Esophagus squamous epithelium (tissue), 4 donors: ENCODE data around the gene TNIK.

Experiments
- POLR2A ChIP-seq, 4 donors: fragments of 450-650 bp; IDR thresholded peaks; one replicate each; pipeline ENCODE4 v1.6.1; 2017; ENCODE audit warnings: antibody characterized with exemption in 4 of 4, mild to moderate bottlenecking in 4 of 4, moderate library complexity in 3 of 4
- TF ChIP-seq, protein P1 (sequence below), 6 experiments: fragments of 450-650 bp in 4 of 6; fragments of 200-600 bp in 2 of 6; sonication (generic) in 2 of 6; IDR thresholded peaks; one replicate each; pipeline ENCODE4 v1.5.1; 2016 to 2019; ENCODE audit warnings: antibody characterized with exemption in 6 of 6, mild to moderate bottlenecking in 4 of 6, moderate library complexity in 4 of 6

DNA sequence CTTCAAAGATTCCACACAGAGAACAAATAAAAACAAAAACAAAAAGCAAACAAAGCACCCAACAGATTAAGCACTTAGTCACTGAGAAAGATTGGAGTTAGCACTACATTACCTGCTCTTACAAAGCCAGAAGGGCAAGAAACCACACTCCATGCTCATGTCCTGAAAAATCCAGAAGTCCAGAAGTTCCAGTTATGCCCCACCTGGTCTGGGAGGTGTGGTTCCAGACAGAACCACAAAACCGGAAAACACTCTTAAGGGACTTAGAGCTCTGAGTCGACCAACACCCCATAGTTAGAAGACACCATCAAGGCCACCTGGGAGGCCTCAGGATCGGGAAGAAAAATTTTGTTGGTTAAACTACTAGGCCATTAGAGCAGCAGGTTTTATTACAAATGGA lies 88.9 kb downstream of the TNIK start:
- TF ChIP-seq, protein P1, sequence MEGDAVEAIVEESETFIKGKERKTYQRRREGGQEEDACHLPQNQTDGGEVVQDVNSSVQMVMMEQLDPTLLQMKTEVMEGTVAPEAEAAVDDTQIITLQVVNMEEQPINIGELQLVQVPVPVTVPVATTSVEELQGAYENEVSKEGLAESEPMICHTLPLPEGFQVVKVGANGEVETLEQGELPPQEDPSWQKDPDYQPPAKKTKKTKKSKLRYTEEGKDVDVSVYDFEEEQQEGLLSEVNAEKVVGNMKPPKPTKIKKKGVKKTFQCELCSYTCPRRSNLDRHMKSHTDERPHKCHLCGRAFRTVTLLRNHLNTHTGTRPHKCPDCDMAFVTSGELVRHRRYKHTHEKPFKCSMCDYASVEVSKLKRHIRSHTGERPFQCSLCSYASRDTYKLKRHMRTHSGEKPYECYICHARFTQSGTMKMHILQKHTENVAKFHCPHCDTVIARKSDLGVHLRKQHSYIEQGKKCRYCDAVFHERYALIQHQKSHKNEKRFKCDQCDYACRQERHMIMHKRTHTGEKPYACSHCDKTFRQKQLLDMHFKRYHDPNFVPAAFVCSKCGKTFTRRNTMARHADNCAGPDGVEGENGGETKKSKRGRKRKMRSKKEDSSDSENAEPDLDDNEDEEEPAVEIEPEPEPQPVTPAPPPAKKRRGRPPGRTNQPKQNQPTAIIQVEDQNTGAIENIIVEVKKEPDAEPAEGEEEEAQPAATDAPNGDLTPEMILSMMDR (IDR thresholded peaks at IDR 0.05): no peak
- no peak for TF ChIP-seq POLR2A (IDR thresholded peaks at IDR 0.05)
